H1 (cell line): Measurements from ENCODE around the gene TEN1. TPM values are rescaled to one million over a fixed set of nuclear protein-coding genes. Genes with fewer than 3 reads are reported as not detected.

Experiments used
- CTCF ChIA-PET: fragments of 300-600 bp; sonication (Branson Sonifier 250); formaldehyde crosslinking; loops from one replicate; lab custom pipeline; 2021; ENCODE audit not compliant: partially characterized antibody; lab: Charles Lee
- POLR2A ChIA-PET: fragments of 300-600 bp; sonication (Branson Sonifier 250); formaldehyde crosslinking; loops from one replicate; lab custom pipeline; 2021; ENCODE audit warnings: inconsistent platforms; ENCODE audit not compliant: partially characterized antibody; lab: Charles Lee
- DNase-seq, 2 experiments: peaks; one replicate each; pipeline versions ENCODE4 v3.0.0 to v3.0.0-alpha.2; 2010 to 2022; ENCODE audit warnings: low spot score in 2 of 2, low read depth in 1 of 2, mixed read lengths in 1 of 2
- FAIRE-seq: peaks from 2 replicates; lab custom pipeline; 2011; peaks lifted over from hg19 to GRCh38; lab: Jason Lieb, UNC
- H2AFZ ChIP-seq: 2 replicates; pipeline ENCODE4 v1.8.1; 2012; ENCODE audit warnings: low read length, inconsistent platforms
- H2AK5ac ChIP-seq: 2 replicates; pipeline ENCODE4 v1.6.1; 2013; ENCODE audit warnings: low read depth, low read length
- H2BK120ac ChIP-seq: replicated peaks from 2 replicates; pipeline ENCODE3; 2013; ENCODE audit warnings: low read depth, low read length, inconsistent platforms
- H2BK12ac ChIP-seq: 2 replicates; pipeline ENCODE4 v1.6.1; 2013; ENCODE audit warnings: low read depth, low read length
- H2BK15ac ChIP-seq: 2 replicates; pipeline ENCODE4 v1.6.1; 2013; ENCODE audit warnings: low read length
- H2BK20ac ChIP-seq: 2 replicates; pipeline ENCODE4 v1.6.1; 2013; ENCODE audit warnings: low read length
- H2BK5ac ChIP-seq: 2 replicates; pipeline ENCODE4 v1.6.1; 2013; ENCODE audit warnings: low read depth, low read length
- H3K14ac ChIP-seq: 2 replicates; pipeline ENCODE4 v1.6.1; 2013; ENCODE audit warnings: inconsistent platforms; ENCODE audit not compliant: insufficient read length
- H3K18ac ChIP-seq: 2 replicates; pipeline ENCODE4 v1.6.1; 2013; ENCODE audit warnings: low read length; ENCODE audit errors: extremely low read depth
- H3K23ac ChIP-seq: 2 replicates; pipeline ENCODE4 v1.6.1; 2013; ENCODE audit warnings: inconsistent platforms; ENCODE audit not compliant: insufficient read length
- H3K23me2 ChIP-seq: 2 replicates; pipeline ENCODE4 v1.6.1; 2013; ENCODE audit warnings: low read depth, low read length
- H3K27ac ChIP-seq: 2 replicates; pipeline ENCODE4 v1.6.1; 2011; ENCODE audit warnings: low read depth, low read length, inconsistent platforms
- H3K27me3 ChIP-seq, 4 experiments: replicated peaks in 1 of 4; 1 replicate in 1 of 4; 2 replicates in 3 of 4; pipeline versions ENCODE4 v1.6.1 to v1.8.1; 2011 to 2013; ENCODE audit warnings: low read length in 3 of 4, mild to moderate bottlenecking in 3 of 4, inconsistent platforms in 2 of 4, mixed read lengths in 2 of 4, moderate library complexity in 1 of 4; ENCODE audit not compliant: control insufficient read depth in 3 of 4, insufficient read depth in 3 of 4; ENCODE audit errors: extremely low read depth in 1 of 4
- H3K36me3 ChIP-seq, 4 experiments: 2 replicates each; pipeline versions ENCODE4 v1.6.1 to v1.8.1; 2011 to 2013; ENCODE audit warnings: mild to moderate bottlenecking in 4 of 4, low read length in 3 of 4, moderate library complexity in 2 of 4, control low read depth in 1 of 4, inconsistent platforms in 1 of 4; ENCODE audit not compliant: insufficient read depth in 4 of 4, control insufficient read depth in 2 of 4
- H3K4ac ChIP-seq: replicated peaks from 2 replicates; pipeline ENCODE3; 2013; ENCODE audit warnings: low read length, low read depth, mixed read lengths, inconsistent platforms; ENCODE audit not compliant: insufficient read length
- H3K4me1 ChIP-seq, 4 experiments: replicated peaks in 1 of 4; 1 replicate in 1 of 4; 2 replicates in 3 of 4; pipeline versions ENCODE4 v1.6.1 to v1.8.1; 2011 to 2013; ENCODE audit warnings: low read length in 3 of 4, inconsistent platforms in 2 of 4, mixed read lengths in 1 of 4; ENCODE audit not compliant: insufficient read depth in 4 of 4, control insufficient read depth in 3 of 4
- H3K4me2 ChIP-seq, 2 experiments: 2 replicates each; pipeline versions ENCODE4 v1.6.1 to v1.8.1; 2011 to 2013; ENCODE audit warnings: low read depth in 2 of 2, low read length in 2 of 2, control low read depth in 1 of 2, inconsistent platforms in 1 of 2, mild to moderate bottlenecking in 1 of 2; ENCODE audit not compliant: insufficient read depth in 1 of 2
- H3K4me3 ChIP-seq, 4 experiments: fragments of 200-600, 300-600 bp in 1 of 4; sonication (generic), shearing (Covaris generic), sonication (Bioruptor Twin) in 1 of 4; 2 replicates each; pipeline versions ENCODE4 v1.5.1 to v1.8.1; 2011 to 2016; ENCODE audit warnings: low read length in 4 of 4, low read depth in 3 of 4, control low read depth in 2 of 4, inconsistent platforms in 2 of 4, mild to moderate bottlenecking in 2 of 4, mixed read lengths in 1 of 4, moderate library complexity in 1 of 4; ENCODE audit not compliant: insufficient read depth in 2 of 4; ENCODE audit errors: extremely low read depth in 1 of 4
- H3K56ac ChIP-seq: replicated peaks from 2 replicates; pipeline ENCODE3; 2013; ENCODE audit warnings: low read depth, mild to moderate bottlenecking, mixed read lengths, low read length, inconsistent platforms; ENCODE audit not compliant: insufficient read length
- H3K79me1 ChIP-seq: 2 replicates; pipeline ENCODE4 v1.6.1; 2013; ENCODE audit warnings: low read depth, low read length, control low read depth
- H3K79me2 ChIP-seq, 2 experiments: 2 replicates each; pipeline versions ENCODE4 v1.6.1 to v1.8.1; 2012 to 2013; ENCODE audit warnings: low read length in 2 of 2, mild to moderate bottlenecking in 2 of 2, inconsistent platforms in 1 of 2; ENCODE audit not compliant: insufficient read depth in 2 of 2, control insufficient read depth in 1 of 2
- H3K9ac ChIP-seq, 4 experiments: replicated peaks in 1 of 4; 1 replicate in 1 of 4; 2 replicates in 3 of 4; pipeline versions ENCODE4 v1.6.1 to v1.8.1; 2011 to 2013; ENCODE audit warnings: low read depth in 3 of 4, low read length in 3 of 4, control low read depth in 2 of 4, mild to moderate bottlenecking in 2 of 4, moderate library complexity in 2 of 4, inconsistent platforms in 1 of 4; ENCODE audit errors: extremely low read depth in 1 of 4
- H3K9me3 ChIP-seq, 2 experiments: 2 replicates each; pipeline versions ENCODE4 v1.6.1 to v1.8.1; 2012 to 2013; ENCODE audit warnings: mild to moderate bottlenecking in 2 of 2, moderate library complexity in 2 of 2, control low read depth in 1 of 2, inconsistent platforms in 1 of 2, low read depth in 1 of 2, low read length in 1 of 2, mixed read lengths in 1 of 2; ENCODE audit not compliant: insufficient read depth in 2 of 2
- H4K20me1 ChIP-seq, 2 experiments: replicated peaks in 1 of 2; 2 replicates each; pipeline versions ENCODE3 to v1.8.1; 2011 to 2013; ENCODE audit warnings: inconsistent platforms in 2 of 2, low read length in 2 of 2, mild to moderate bottlenecking in 1 of 2; ENCODE audit not compliant: insufficient read depth in 2 of 2, control insufficient read depth in 1 of 2
- H4K5ac ChIP-seq: 2 replicates; pipeline ENCODE4 v1.6.1; 2013; ENCODE audit warnings: low read length, low read depth, mixed read lengths, inconsistent platforms; ENCODE audit not compliant: insufficient read length
- H4K8ac ChIP-seq: 2 replicates; pipeline ENCODE4 v1.8.0; 2013; ENCODE audit warnings: mild to moderate bottlenecking, moderate library complexity, low read length, inconsistent platforms; ENCODE audit not compliant: insufficient read depth; ENCODE audit errors: extremely low read depth
- H4K91ac ChIP-seq: replicated peaks from 2 replicates; pipeline ENCODE3; 2013; ENCODE audit warnings: low read length, mixed read lengths, inconsistent platforms; ENCODE audit not compliant: insufficient read length
- CEBPB ChIP-seq: IDR thresholded peaks from 2 replicates; pipeline ENCODE4 v1.6.1; 2012; ENCODE audit warnings: low read depth, low read length
- FOSL1 ChIP-seq: IDR thresholded peaks from 2 replicates; pipeline ENCODE4 v1.6.1; 2011; ENCODE audit warnings: mild to moderate bottlenecking, low read depth, low read length, moderate library complexity; ENCODE audit not compliant: insufficient read depth
- GABPA ChIP-seq: IDR thresholded peaks from 2 replicates; pipeline ENCODE4 v1.6.1; 2011; ENCODE audit warnings: mild to moderate bottlenecking, low read length, moderate library complexity, borderline replicate concordance; ENCODE audit not compliant: insufficient read depth
- POLR2AphosphoS5 ChIP-seq: IDR thresholded peaks from 2 replicates; pipeline ENCODE4 v1.6.1; 2011; ENCODE audit warnings: low read depth, low read length
- RFX5 ChIP-seq: IDR thresholded peaks from 2 replicates; pipeline ENCODE4 v1.6.1; 2011; ENCODE audit warnings: low read depth, low read length, improper control_type of control experiment, borderline replicate concordance
- SIN3A ChIP-seq, 2 experiments: IDR thresholded peaks in 1 of 2; conservative IDR thresholded peaks in 1 of 2; 2 replicates each; pipeline ENCODE4 v1.6.1; 2011 to 2012; ENCODE audit warnings: low read length in 2 of 2, improper control_type of control experiment in 1 of 2, low read depth in 1 of 2, mild to moderate bottlenecking in 1 of 2
- SP4 ChIP-seq: IDR thresholded peaks from 2 replicates; pipeline ENCODE4 v1.6.1; 2012; ENCODE audit warnings: low read length, inconsistent platforms
- WGBS, 2 experiments: shearing (Covaris generic) in 1 of 2; methylation state at CpG; one replicate each; pipeline versions ENCODE4 v1.1.6 to v1.1.7; 2013 to 2015; ENCODE audit warnings: low lambda C conversion rate in 2 of 2, mixed read lengths in 2 of 2, inconsistent platforms in 1 of 2, low coverage in 1 of 2, missing lambda C conversion rate in 1 of 2; ENCODE audit not compliant: insufficient replicate concordance in 2 of 2, insufficient coverage in 1 of 2, insufficient read length in 1 of 2; ENCODE audit errors: extremely low coverage in 1 of 2, missing lambda C conversion rate in 1 of 2; 5-methylcytosine and 5-hydroxymethylcytosine counted together
- polyA plus RNA-seq, 7 experiments: library from polyadenylated mRNA; depleted of rRNA in 3 of 7; stranded (reverse) in 5 of 7; unstranded in 2 of 7; fragments of >200 nt in 5 of 7; fragments of 200-250 nt in 2 of 7; gene quantifications; 1 replicate in 5 of 7; 2 replicates in 1 of 7; 4 replicates in 1 of 7; pipeline versions ENCODE4 v1.2.1 to v1.2.3, GENCODE V29; 2011 to 2013; ENCODE audit warnings: missing spikeins in 2 of 7, mixed read lengths in 2 of 7
- total RNA-seq: library from RNA; stranded (reverse); fragmentation: NEBNext Ultra II Directional; extraction: Animal tissue kit (Norgen Biotek cat#: 25700); gene quantifications from 2 replicates; pipeline ENCODE4 v1.2.1, GENCODE V29; 2021

Gene TEN1
- total and polyA plus RNA-seq, 2 of the 8 experiments (the other 6 are each of a cell fraction or from before 2014, with no cell fraction given): 15.9 to 18.7 TPM

DNA sequence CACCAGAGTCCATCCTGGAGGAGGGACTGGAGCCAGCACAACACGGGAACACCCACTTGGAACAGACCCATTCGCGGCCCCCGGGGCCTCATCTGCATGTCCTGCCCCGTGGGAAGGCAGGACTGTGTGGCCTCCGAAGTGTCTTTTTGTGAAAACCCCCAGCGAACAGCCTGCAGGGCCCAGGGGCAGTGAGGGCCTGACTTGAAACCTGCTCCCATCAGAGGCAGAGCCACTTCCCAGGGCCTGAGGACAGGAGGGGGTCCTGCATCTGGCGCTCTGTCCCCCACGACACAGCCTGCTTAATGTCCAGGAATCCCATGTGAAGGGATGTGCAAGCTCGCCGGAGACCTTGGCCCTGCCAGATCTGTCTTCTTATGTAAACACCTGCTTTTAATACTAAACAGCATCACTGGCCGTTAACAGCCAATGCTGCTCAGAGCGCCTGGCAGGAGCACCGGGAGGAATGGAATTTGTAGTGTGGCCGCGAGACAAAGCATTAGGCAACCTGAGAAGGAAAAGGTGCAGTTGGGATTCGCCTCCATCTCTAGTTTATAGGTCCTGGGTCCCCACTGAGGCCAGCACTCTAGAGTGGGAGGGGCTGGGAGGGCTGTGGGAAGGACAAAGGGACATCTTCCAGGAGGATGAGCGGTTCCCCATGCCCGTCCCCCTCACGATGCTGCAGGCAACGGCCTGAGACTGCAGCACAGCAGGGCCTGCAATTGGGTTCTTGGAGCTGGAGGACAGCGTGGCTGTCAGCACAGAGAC lies 57.6 kb downstream of the TEN1 start:
- H4K20me1 ChIP-seq: peaks cover 0 to 5% of the 10 kb centered on the region in 2 experiments
- H2AFZ ChIP-seq: no peak overlapping the region
- 0 out of 2 replicates have a peak overlapping the region, but pooled peaks have one; percentile 13 for H3K27ac ChIP-seq
- H4K91ac ChIP-seq: peak overlapping the region; percentile 18
- no peaks in the 10 kb centered on the region for H3K79me1 ChIP-seq
- no peaks in the 10 kb centered on the region for H3K9me3 ChIP-seq
- no peak overlapping the region for H3K14ac ChIP-seq
- FAIRE-seq: peak; percentile 32
- no peak overlapping the region for H3K56ac ChIP-seq
- no peaks in the 10 kb centered on the region for H3K27me3 ChIP-seq
- H3K23me2 ChIP-seq: no peaks in the 10 kb centered on the region
- peak overlapping the region; percentile 66; the same call in 1 of the 2 replicates for H3K18ac ChIP-seq
- H3K4me3 ChIP-seq: no peak overlapping the region
- POLR2A ChIA-PET: interaction anchor here (0.6 to 0.8 kb wide), 3 partner anchors 19 to 252 kb away, joined by 3 read pairs; no protein-coding TSS in a partner anchor
- 0 out of 2 replicates have a peak overlapping the region, but pooled peaks have one; percentile 60 for H2BK12ac ChIP-seq
- peak overlapping the region; percentile 15 for H2BK120ac ChIP-seq
- no peak overlapping the region for H2BK15ac ChIP-seq
- peak overlapping the region; percentile 7 to 22; a peak in 2 of 4 replicates for H3K4me2 ChIP-seq
- peak overlapping the region; percentile 30 for H4K5ac ChIP-seq
- peak overlapping the region; percentile 52; the same call in 1 of the 2 replicates for H2BK5ac ChIP-seq
- 78% methylated on average over 22 of the region's 22 CpGs; no CpG with 5 or more reads in 1 of the 2 experiments for WGBS, 2 experiments
- H3K23ac ChIP-seq: no peak overlapping the region
- DNase-seq: no peak
- peak overlapping the region; percentile 58 for H3K4ac ChIP-seq
- H4K8ac ChIP-seq: peak overlapping the region; percentile 87
- TF ChIP-seq GABPA (no peak), CEBPB (0 out of 2 replicates have a peak, but pooled peaks have one; percentile 5), SP4 (no peak), RFX5 (no peak), FOSL1 (no peak), POLR2AphosphoS5 (no peak; the same call in 1 of the 2 replicates), SIN3A (conservative IDR thresholded peaks at IDR 0.05 in 1 of 2, IDR thresholded peaks at IDR 0.05 in 1 of 2; ENCODE audit: low read depth in 1 of 2, low read length in 2 of 2) (no peak)
- H2AK5ac ChIP-seq: peak overlapping the region; percentile 43; the same call in 1 of the 2 replicates
- no peak overlapping the region for H3K9ac ChIP-seq
- CTCF ChIA-PET: interaction anchor here (0.6 to 13.7 kb wide), 4 partner anchors 11 to 232 kb away, joined by 3 to 229 read pairs (median 3); partner anchors contain the start of gene CDK3
- H2BK20ac ChIP-seq: no peak overlapping the region; the same call in 1 of the 2 replicates
- no peaks in the 10 kb centered on the region for H3K79me2 ChIP-seq
- peaks cover 15 to 33% (median 24%) of the 10 kb centered on the region in 4 experiments; a peak in 7 of 8 replicates for H3K36me3 ChIP-seq
- H3K4me1 ChIP-seq: peaks cover 0 to 20% (median 8%) of the 10 kb centered on the region in 4 experiments; a peak in 6 of 7 replicates
